Dermis blood vessel endothelial cell (primary cell): ENCODE measurements around the gene MGAT4D. TPM values are rescaled to one million over a fixed set of nuclear protein-coding genes. Genes with fewer than 3 reads are reported as not detected.
A peak's percentile ranks its signal among the peaks of the same experiment; 100 is the strongest.
"Not testable (repeated sequence)": the region's sequence is repeated elsewhere in the genome, so short reads cannot be mapped to it uniquely, and the experiment has no call there.

Experiments used
- DNase-seq: peaks from one replicate; pipeline ENCODE4 v3.0.0; 2010
- total RNA-seq: library from RNA; depleted of rRNA; stranded (reverse); fragments of >200 nt; gene quantifications from 2 replicates; pipeline ENCODE4 v1.2.3, GENCODE V29; 2014

Gene MGAT4D
- not detected in 2 replicates for total RNA-seq

DNA sequence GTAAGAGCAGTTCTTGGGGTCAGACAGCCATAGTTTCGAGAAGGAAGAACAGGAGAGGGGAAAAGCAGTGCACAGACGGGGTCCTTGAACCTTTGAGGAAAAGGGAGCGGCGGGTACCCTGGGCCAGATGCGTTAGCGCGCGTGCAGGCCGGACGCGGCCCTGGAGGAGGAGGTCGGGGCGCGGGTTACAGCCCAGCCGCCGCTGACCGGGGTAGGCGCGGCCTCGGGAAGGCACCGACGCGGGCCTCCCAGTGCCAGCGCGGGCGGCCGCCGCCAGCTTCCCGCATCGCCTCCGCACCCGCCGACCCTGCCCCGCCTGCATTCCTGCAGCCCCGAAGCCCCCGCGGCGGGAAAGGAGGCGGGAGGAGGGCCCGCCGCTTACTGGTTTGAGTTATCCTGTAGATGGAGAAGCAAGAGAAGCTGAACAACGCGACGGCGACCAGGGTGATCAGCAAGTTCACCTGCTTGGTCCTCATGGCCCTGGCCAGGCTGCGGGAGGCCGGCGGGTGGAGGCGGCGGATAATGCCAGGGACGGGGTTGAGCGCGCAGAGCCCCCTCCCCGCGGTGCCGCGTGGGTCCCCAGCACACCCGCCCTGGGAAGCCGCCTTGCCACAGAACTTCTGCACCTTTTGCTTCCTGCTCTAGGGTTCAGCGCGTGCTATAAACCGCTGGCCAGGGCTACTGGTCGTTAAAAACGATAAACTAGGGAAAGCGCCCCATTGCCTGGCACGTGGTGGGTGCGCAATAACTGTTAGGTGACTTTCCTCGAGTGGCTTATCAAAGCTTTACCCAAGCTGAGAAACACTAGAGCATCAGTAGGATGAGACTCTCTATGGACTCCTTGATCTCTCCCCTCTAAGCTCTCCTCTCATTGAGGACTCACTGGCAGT lies at the start of gene MGAT4D:
MGAT4D (minus strand) TSS at position 547 of the 890 bp plus-strand sequence; CDS start at position 476, 71 bp downstream.
- DNase-seq = no peak

DNA sequence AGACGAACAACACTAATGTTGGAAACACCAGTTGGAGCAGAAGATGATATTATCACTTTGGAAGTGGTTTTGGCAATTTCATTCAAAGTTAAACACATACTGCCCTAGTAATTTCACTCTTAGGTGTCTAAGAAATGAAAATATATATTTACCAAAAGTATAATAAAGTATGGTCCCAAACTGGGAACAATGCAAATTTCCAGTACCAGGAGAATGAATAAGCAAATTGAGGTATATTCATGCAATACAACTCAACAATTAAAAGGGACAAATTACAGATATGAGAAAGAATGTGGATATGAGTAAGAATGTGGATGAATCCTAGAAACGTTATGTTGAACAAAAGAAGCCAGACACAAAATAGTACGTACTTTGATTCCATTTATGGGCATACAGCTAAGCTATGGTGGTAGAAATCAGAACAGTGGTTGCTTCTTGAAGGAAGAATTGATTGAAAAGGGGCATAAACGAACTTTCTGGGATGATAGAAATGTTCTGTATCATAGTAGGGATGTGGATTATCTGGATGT lies 35.9 kb upstream of the MGAT4D start:
- DNase-seq = peak; percentile 2

DNA sequence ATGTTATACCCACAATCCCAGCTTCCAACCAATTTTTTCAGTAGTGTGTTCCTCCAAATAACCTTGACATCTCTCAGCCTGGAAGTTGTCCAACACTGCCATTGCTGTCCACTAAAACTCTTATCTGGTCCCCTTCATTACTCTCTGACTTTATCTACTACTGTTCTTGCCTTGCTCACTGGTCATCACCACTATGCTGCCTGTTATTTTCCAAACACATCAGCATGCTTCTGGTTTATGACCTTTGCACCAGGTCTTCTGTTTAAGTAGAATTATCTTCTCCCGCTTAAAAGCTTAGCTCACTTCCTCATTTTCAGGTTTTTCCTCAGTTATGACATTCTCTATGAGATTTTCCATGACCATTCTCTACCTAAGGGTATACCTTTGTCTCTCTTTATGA lies 31.3 kb upstream of the MGAT4D start:
- DNase-seq = no peak

DNA sequence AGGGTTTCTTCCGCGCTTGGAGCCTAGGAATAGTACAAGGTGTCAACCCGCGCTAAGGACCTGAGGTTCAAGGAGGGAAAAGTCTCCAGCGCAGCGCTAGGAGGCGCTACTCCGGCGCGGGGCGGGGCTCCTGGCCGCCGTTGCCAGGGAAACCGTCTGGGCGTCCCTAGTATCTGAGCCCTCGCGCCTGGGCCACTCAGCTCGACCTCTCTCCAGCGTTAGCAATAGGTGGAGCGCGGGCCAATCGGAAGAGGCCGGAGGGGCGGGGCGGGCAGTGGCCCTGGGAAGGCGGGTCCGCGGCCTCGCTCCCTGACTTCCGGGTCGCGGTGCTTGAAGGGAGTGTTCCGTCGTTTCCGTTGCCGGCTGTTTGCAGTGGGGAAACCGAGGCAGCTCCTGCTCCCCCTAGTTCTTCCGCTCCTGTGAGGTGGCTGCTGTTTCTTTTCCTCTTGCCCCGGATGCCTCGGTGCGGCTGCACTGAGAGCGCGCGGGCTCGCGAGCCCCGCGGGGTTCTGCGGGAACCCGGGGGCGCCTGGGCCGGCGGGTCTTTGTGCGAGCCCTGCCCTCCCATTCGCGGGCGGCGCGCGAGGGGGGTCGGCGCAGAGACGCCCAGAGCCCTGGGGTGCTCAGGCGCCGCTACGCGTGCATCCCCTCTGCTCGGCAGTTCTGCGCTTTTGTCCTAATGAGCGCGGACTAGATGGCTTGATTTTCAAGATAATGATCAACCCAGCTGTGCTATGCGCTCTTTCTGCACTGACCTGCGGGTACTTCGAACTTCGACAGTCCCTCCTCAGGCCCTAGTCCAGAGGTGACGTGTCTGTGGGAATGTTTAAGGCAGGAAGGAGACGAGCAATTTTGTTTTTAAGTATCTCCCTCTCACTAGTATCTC lies 26.0 kb upstream of the MGAT4D start, which contains the start of gene ELMOD2:
ELMOD2 (plus strand) TSS at position 312 of the 886 bp plus-strand sequence. CDS start 1,261 bp downstream, outside the sequence.
- DNase-seq = peak; percentile 97

DNA sequence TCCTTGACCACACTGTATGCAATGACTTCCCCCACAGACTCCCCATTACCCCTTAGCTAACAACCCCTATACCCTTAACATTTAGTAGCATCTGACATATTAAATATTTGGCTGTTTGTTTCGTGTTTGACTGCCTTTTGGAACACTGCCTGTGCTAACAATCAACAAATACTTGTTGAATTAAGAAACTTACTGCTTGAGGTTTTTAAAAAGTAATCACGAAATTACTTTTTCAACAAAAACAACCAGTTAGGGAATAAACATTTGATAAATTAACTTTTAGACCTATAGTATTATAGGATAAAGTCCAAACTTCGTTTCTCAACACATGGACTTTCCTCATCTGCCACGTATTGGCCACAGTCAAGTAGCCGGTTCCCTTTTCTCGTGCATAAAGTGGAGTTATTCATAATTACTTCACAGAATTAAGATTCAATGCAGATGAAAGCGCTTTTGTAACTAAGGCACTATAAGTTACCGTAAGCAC lies 25.3 kb upstream of the MGAT4D start:
- no peak for DNase-seq

DNA sequence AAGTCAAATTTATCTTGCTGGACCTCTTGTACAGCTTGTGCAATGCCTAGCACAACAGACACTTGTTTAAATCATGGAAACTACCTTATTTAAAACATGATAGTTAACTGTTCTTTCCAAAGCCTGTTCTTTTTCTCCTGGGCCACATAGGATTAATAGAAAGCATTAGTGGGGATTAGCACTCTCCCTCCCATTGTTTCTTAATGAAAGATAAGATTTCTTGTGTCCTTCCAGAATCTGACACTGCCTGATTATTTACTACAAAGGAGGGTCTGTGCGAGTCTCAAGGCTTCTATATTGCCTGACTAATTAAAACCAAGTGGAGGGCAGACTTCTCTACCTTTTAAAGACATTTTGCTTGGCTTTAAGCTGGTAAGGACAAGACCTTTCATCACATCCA lies 17.3 kb upstream of the MGAT4D start:
- DNase-seq = no peak

DNA sequence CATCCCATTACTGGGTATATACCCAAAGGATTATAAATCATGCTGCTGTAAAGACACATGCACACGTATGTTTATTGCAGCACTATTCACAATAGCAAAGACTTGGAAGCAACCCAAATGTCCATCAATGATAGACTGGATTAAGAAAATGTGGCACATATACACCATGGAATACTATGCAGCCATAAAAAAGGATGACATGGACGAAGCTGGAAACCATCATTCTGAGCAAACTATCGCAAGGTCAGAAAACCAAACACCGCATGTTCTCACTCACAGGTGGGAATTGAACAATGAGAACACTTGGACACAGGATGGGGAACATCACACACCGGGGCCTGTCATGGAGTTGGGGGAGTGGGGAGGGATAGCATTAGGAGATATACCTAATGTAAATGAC lies 15.7 kb upstream of the MGAT4D start:
- DNase-seq = not testable (repeated sequence)

DNA sequence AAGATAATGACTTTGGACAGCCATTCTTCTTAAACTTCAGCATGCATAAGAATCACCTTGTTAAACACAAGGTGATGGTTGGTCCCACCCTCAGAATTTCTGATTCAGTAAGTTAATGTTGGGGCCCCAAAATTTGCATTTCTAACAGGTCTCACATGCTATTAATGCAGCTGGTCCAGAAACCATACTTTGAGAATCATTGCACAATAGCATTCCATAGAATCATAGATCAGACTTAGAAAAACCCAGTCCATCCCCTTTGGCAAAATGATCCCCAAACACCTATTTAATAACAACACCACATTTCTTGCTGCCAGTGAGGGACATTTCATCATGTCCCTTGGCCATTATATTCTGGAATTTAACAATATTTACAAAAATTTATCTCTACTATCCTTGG lies 6.2 kb upstream of the MGAT4D start:
- no peak for DNase-seq

DNA sequence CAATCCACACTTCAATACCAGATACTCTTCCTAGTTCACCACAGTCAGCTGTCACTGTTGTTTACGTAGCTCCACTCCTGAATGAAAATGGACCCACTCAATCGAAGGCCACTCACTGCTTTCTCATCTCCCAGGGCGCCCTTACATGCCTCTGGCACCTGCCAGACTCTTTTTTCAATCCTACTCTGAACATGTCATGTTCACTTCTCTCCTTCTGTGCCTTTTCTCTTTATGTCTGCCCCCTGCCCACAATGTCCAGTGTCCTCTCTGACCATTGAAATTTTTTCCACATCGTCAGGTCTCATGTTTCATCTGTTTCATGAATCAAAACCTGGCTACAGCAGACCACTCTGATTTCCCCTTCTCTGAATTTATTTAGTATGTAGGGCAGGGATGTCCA lies 1.3 kb upstream of the MGAT4D start:
- no peak for DNase-seq

DNA sequence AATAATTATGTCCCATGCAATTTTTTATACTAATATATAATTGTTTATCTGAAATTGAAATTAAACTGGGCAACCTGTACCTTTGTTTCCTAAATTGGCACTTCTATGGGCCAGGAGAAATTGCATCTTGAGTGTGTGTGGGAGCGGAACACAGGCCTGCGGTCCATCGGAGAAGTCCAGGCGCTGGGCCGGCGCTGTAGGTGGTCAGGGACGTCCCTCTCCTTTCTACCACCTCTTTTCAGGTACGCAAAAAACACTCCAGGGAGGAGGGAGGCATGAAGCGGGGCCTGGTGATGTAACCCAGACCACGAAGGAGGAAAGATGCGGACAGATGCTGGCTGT lies 717 bp downstream of the MGAT4D start:
- DNase-seq = no peak

DNA sequence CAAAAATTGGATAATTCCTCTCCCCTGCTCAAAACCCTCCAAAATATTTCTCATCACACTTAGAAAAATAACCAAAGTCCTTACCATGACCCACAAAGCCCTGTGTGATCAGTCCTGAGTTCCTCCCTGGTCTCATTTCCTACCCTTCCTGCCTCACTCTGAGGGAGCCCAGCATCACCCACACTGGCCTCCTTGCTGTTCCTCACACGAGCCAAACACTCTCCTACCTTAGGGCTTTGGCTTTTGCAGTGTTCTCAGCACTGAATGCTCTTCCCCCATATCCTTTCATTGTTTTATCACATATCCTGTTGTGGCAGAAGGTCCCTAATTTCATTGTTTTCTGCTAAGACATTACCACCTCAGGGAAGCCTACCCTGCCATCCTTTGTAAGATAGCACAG lies 12.2 kb downstream of the MGAT4D start:
- DNase-seq = peak; percentile 28

DNA sequence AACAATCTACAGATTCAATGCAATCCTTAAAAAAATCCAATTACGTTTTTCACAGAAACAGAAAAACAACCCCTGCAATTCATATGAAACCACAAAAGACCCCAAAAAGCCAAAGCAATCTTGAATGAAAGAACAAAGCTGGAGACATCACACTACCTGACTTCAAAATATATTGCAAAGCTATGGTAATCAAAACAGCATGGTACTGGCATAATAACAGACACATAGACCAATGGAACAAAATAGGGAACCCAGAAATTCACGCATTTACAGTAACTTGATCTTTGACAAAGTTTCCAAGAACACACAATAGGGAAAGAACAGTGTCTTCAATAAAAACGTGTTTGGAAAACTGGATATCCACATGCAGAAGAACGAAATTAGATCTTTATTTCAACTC lies 14.6 kb downstream of the MGAT4D start:
- DNase-seq = no peak

DNA sequence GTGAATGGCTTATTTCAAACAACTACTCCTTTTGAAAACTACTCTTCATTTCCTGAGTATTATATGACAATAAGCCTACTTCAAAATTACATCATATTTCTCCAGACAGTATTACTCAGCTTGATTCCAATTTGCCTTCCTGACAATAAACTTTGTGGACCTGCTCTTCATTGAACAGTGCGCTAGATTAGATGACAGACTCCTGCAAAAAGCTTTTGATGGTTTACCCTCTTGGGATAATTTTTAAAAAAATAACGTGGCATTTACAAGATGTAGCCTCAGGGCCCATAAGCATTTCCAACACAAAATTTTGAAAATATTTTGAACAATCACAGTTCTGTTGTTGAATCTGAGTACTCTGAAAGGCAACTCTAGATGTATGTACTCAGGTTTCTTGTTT lies 25.9 kb downstream of the MGAT4D start:
- no peak for DNase-seq

DNA sequence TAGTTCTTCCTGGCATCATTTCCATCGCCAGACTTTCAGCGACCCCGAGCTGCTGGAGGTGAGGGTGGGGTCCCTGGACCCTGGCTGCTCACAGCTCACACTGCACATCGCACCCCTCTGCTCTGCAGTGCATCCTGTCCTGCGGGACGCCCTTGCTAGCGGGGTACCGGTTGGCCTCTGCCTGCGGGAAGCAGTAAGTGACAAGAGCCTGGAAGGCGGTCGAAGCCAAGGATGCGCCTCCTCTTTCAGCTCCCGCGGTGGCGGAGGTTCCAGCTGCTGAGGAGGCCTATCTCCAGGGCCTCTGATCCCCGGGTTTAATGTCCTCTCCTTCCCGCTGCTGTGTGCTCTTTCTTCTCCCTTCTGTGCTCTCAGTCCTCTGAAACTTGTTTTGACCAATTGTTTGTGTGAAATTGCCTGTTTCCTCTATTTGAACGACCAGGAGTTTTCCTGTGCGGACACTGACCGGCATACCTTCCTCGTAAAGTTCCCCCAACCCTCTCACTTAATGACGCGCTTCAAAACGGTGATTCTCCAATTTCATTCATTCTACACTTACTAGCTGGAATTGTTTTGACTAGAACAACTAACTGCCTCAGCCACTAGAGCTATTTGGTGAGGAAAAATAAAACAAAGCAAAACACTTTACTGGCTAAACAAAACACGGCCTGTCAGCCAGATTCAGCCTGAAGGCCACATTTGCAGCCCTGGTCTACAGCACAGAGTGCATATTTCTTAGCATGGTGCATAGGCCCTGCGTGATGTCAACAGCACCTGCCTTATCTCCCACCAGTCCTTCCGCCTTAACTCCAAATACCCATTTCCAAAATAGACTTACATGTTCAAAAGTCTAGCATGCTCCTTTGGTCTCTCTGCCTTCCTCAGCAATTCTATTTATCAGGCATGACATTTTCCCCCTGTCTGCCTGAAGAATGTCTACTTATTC lies 28.0 kb downstream of the MGAT4D start:
- no peak for DNase-seq

DNA sequence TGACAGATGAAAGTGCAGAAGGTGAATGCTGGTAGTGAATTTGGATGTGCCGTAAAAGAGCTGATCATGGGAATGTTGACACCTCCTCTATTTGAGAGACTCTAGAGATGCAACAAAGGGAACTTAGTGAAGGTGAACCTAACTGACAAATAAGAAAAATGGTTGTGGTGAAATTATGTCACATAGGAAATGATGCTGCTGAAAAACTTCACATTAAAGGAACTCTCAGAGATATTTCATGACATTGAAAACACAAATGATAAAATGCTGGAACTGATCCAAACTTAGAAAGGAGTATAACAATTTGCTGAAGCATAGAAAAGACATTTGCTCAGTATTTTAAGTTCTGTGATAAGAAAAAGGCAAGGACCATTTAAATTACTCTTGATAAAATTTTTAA lies 31.9 kb downstream of the MGAT4D start:
- no peak for DNase-seq

DNA sequence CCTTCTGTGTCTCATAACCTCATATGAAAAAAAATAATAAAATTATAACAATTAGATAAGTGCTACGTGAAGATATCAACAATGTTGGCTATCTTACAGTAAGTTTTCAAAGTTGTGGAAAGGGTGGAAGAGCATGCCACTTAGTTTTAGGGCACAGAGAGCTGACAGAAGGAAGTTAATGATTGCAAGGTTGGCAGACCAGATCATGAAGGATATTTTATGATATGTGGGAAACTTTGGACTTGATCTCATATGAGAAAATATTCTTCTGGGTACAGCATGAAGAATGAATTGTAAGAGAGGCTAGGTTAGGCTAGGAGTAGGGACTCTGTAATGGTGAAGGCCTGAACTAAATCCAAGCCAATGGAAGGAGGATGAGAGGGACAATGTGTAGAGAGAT lies 34.5 kb downstream of the MGAT4D start:
- DNase-seq = no peak

DNA sequence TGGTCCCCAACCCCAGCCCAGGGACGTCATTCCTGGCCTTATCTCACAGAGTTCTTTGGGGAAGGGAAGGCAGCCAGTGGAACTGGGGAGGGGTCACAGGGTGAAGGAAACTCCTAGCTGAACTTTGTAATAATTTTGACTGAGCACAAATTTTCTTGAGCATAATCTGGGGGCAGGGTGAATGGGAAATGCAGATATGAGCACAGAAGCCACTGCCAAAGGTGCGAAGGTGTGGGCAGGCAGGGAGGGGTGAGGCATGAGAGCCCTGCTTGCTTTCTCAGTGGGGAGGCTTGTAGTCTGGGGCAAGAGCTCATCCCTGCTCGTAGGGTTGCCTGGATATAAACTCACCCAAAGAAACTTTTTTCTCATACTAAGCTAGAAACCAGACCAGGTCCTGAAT lies 34.9 kb downstream of the MGAT4D start:
- DNase-seq = no peak

DNA sequence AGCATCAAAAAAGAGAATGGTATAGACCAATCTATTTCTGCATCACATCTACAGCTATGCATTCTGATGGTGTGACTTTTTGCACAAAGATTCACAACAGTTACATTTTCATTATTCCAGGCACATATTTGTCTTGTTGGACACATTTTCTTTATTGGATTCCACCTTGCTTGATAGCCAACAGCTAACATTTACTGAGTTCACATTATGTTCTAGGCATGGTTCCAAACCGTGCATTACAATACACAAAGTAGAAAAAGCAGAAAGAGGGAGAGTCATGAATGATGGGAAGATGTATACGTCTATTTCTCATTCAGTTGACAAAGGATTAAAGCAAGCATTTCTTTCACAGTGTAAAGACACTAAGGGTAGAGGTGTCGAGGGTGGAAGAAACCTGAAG lies 47.7 kb downstream of the MGAT4D start:
- DNase-seq = no peak

DNA sequence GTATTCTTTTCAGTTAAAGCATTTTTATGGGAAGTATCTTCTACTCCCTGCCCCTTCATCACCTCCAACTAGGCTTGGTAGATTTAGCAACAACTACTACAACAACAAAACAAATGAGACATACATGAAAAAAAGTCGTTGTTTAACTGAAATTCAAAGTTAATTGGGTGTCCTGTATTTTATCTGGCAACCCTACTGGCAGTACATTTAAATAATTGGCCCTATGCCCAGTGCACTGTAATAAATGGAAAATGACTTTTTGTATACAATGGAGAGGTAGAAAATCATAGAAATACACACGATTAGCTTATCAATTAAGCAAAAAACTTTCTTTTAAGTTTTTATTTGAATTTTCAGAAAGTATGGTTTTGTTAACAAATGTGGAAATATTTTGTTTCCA lies 49.3 kb downstream of the MGAT4D start:
- DNase-seq = peak; percentile 27

DNA sequence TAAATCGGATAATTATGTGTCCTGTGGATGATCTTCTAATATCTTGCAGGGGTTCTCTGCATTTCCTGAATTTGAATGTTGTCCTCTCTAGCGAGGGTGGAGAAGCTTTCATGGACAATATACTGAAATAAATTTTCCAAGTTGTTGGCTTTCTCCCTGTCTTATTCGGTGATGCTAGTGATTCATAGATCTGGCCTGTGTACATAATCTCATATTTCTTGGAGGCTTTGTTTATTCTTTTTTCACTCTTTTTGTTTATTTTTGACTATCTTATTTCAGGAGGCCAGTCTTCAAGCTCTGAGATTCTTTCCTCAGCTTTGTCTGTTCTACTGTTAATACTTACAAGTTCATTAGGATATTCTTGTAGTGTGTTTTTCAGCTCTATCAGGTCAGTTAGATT lies 49.9 kb downstream of the MGAT4D start:
- no peak for DNase-seq

DNA sequence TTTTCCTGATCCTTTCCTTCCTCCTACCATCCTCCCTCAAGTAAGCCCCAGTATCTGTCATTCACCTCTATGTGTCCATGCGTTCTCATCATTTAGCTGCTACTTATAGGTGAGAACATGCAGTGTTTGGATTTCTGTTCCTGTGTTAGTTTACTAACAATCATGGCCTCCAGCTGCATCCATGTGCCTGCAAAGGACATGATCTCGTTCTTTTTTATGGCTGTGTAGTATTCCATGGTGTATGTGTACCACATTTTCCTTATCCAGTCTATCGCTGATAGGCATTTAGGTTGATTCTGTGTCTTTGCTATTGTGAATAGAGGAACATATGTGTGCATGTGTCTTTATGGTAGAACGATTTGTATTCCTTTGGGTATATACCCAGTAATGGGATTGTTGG lies 53.7 kb downstream of the MGAT4D start:
- not testable (repeated sequence) for DNase-seq

DNA sequence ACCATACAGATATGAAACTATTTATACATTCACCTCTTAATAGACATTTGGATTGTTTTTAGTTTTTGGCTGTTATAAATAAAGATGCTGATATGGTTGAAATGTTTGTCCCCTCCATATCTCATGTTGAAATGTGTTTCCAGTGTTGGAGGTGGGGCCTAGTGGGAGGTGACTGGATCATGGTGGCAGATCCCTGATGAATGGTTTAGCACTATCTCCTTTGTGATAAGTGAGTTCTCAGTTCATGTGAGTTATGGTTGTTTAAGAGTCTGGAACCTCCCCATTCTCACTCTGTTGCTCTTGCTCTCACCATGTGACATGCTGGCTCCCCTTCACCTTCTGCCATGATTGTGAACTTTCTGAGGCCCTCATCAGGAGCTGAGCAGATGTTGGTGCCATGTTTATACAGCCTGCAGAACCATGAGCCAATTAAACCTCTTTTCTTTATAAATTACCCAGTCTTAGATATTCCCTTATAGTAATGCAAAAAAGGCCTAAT lies 58.4 kb downstream of the MGAT4D start:
- no peak for DNase-seq
